OCI-LY7 (cell line): Measurements from ENCODE around the gene SRPK2. TPM values are rescaled to one million over a fixed set of nuclear protein-coding genes. Genes with fewer than 3 reads are reported as not detected.

Experiments used
- BruUV-seq: library from RNA; stranded (reverse); fragments of 400-500 nt; replicated peaks from 2 replicates; lab custom pipeline; 2021; lab: Mats Ljungman, UMichigan
- CTCF ChIA-PET: fragments of 300-600 bp; sonication (Branson Sonifier 250); formaldehyde crosslinking; loops from one replicate; lab custom pipeline; 2022; ENCODE audit warnings: antibody characterized with exemption; ENCODE audit not compliant: unreplicated experiment; lab: Charles Lee
- POLR2A ChIA-PET: fragments of 300-600 bp; sonication (Branson Sonifier 250); formaldehyde crosslinking; loops from one replicate; lab custom pipeline; 2022; ENCODE audit warnings: antibody characterized with exemption; lab: Charles Lee
- DNase-seq: peaks from one replicate; pipeline ENCODE4 v3.0.0-alpha.2; 2015; ENCODE audit warnings: low spot score
- H2AFZ ChIP-seq: fragments of 200-600 bp; sonication (generic), shearing (Covaris generic); 2 replicates; pipeline ENCODE4 v1.6.1; 2014; ENCODE audit warnings: mild to moderate bottlenecking, antibody characterized with exemption, low read length, moderate library complexity
- H3K27ac ChIP-seq: fragments of 200-600 bp; sonication (generic); 2 replicates; pipeline ENCODE4 v1.5.1; 2014; ENCODE audit warnings: mixed run types, low read depth, mild to moderate bottlenecking, moderate library complexity, low read length, inconsistent platforms; ENCODE audit not compliant: poor library complexity, severe bottlenecking
- H3K36me3 ChIP-seq: fragments of 200-600 bp; sonication (generic); 2 replicates; pipeline ENCODE4 v1.6.1; 2014; ENCODE audit warnings: mild to moderate bottlenecking, antibody characterized with exemption, low read length, moderate library complexity, mixed read lengths; ENCODE audit not compliant: insufficient read depth
- H3K4me1 ChIP-seq: fragments of 200-600 bp; sonication (generic); 2 replicates; pipeline ENCODE4 v1.5.1; 2014; ENCODE audit warnings: mild to moderate bottlenecking, low read length; ENCODE audit not compliant: insufficient read depth, poor library complexity, severe bottlenecking
- H3K4me2 ChIP-seq: fragments of 200-600 bp; sonication (generic); 2 replicates; pipeline ENCODE4 v1.6.1; 2014; ENCODE audit warnings: mild to moderate bottlenecking, low read length
- H3K4me3 ChIP-seq: fragments of 200-600 bp; sonication (generic); 2 replicates; pipeline ENCODE4 v1.5.1; 2014; ENCODE audit warnings: mild to moderate bottlenecking, low read depth, low read length; ENCODE audit not compliant: poor library complexity, severe bottlenecking
- H3K79me2 ChIP-seq: fragments of 200-600 bp; sonication (generic); 2 replicates; pipeline ENCODE4 v1.6.1; 2016; ENCODE audit warnings: low read depth, mild to moderate bottlenecking, low read length, moderate library complexity, mixed read lengths; ENCODE audit not compliant: insufficient read depth
- H3K9me2 ChIP-seq: fragments of 200-600 bp; sonication (generic); 2 replicates; pipeline ENCODE4 v1.6.1; 2016; ENCODE audit warnings: mild to moderate bottlenecking, low read length, mixed read lengths; ENCODE audit not compliant: insufficient read depth
- H3K9me3 ChIP-seq: fragments of 200-600 bp; sonication (generic); 2 replicates; pipeline ENCODE4 v1.6.1; 2014; ENCODE audit warnings: mild to moderate bottlenecking, mixed run types, low read length, mixed read lengths
- H4K20me1 ChIP-seq: fragments of 200-600 bp; sonication (generic); 2 replicates; pipeline ENCODE4 v1.6.1; 2014; ENCODE audit warnings: mild to moderate bottlenecking, antibody characterized with exemption, low read length, moderate library complexity, mixed read lengths; ENCODE audit not compliant: insufficient read depth
- EZH2phosphoT487 ChIP-seq: fragments of 200-600 bp; sonication (generic); IDR thresholded peaks from 2 replicates; pipeline ENCODE4 v1.6.1; 2018; ENCODE audit warnings: low read depth, borderline replicate concordance, mild to moderate bottlenecking, mixed run types, antibody characterized with exemption, low read length, moderate library complexity, mixed read lengths
- intact Hi-C: fragments of 100-400 bp; cut with micrococcal nuclease; formaldehyde crosslinking; loops from one replicate; pipeline ENCODE4 v1.10.0; 2022; ENCODE audit not compliant: unreplicated experiment
- total RNA-seq, 2 experiments: library from RNA; depleted of rRNA in 1 of 2; stranded (reverse); fragments of >200 nt in 1 of 2; shearing (Covaris generic) in 1 of 2; gene quantifications; 2 replicates each; pipeline ENCODE4 v1.2.3, GENCODE V29; 2014 to 2022
- TF ChIP-seq, protein P1 (sequence below): fragments of 200-600 bp; sonication (generic); conservative IDR thresholded peaks from 2 replicates; pipeline ENCODE4 v1.5.1; 2014; ENCODE audit warnings: mild to moderate bottlenecking, antibody characterized with exemption, low read length, moderate library complexity, mixed read lengths

Gene SRPK2
- total RNA-seq, 2 experiments from 2014 or later, result 22.1 to 26.8 TPM

DNA sequence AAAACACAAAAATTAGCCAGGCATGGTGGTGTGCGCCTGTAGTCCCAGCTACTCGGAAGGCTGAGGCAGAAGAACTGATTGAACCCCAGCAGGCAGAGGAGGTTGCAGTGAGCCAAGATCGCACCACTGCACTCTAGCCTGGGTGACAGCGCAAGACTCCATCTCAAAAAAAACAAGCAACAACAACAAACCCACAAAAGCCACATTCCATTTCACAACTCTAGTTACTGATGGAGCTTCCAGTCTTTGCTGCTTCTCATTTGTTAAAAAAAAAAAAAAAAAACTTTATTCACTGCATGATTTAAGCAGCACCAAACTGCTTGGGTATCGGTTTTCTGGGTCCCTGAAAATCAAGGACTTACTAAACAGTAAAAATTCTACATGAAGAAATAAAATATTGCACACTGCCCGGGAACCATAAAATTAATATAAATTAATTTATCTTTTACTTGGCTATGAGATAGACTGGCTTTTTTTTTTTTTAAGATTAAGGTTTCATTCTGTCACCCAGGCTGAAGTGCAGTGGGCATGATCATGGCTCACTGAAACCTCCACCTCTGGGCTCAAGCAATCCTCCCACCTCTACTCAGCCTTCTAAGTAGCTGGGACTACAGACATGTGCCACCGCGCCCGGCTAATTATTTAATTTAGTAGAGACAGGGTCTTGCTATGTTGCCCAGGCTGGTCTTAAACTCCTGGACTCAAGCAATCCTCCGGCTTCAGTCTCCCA is 42.0 kb downstream of the SRPK2 start:
- no peaks in the 10 kb centered on the region for H3K9me3 ChIP-seq
- DNase-seq, result no peak
- peaks cover 22% of the 10 kb centered on the region; the same call in 1 of the 2 replicates for H4K20me1 ChIP-seq
- peaks cover 3% of the 10 kb centered on the region for H3K4me1 ChIP-seq
- no peaks in the 10 kb centered on the region for H3K79me2 ChIP-seq
- intact Hi-C loops, result no loop called here
- no peaks in the 10 kb centered on the region for H3K9me2 ChIP-seq
- no TSS peak for BruUV-seq
- no peak for TF ChIP-seq EZH2phosphoT487
- TF ChIP-seq, protein P1, sequence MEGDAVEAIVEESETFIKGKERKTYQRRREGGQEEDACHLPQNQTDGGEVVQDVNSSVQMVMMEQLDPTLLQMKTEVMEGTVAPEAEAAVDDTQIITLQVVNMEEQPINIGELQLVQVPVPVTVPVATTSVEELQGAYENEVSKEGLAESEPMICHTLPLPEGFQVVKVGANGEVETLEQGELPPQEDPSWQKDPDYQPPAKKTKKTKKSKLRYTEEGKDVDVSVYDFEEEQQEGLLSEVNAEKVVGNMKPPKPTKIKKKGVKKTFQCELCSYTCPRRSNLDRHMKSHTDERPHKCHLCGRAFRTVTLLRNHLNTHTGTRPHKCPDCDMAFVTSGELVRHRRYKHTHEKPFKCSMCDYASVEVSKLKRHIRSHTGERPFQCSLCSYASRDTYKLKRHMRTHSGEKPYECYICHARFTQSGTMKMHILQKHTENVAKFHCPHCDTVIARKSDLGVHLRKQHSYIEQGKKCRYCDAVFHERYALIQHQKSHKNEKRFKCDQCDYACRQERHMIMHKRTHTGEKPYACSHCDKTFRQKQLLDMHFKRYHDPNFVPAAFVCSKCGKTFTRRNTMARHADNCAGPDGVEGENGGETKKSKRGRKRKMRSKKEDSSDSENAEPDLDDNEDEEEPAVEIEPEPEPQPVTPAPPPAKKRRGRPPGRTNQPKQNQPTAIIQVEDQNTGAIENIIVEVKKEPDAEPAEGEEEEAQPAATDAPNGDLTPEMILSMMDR, result no peak
- H3K36me3 ChIP-seq, result no peaks in the 10 kb centered on the region
- ChIA-PET CTCF (no interaction called here), POLR2A (interaction anchor here (0.7 to 2.1 kb wide), 2 partner anchors 9 to 32 kb away, joined by 3 to 5 read pairs; no protein-coding TSS in a partner anchor)
- H2AFZ ChIP-seq, result no peak overlapping the region
- no peak overlapping the region for H3K4me2 ChIP-seq
- H3K27ac ChIP-seq, result no peak overlapping the region
- H3K4me3 ChIP-seq, result no peak overlapping the region

DNA sequence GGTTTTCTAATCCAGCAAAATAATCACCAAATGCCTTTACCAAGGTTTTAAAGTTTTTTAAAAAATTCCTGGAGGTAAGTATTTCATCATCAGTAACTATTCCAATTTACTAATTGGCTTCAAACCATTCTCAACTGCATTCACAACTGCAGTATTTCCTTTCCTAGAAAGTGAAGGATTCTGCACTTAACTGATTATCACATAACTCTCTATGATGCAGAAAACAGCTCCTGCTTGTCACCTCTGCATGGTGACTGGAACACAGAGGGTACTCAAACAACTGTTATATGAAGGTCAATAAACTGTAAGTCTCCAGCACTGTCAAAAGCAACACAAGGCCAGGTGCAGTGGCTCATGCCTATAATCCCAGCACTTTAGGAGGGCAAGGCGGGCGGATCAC is 42.6 kb downstream of the SRPK2 start:
- Histone ChIP-seq H3K9me3 (no peaks in the 10 kb centered on the region), H3K4me1 (no peaks in the 10 kb centered on the region), H3K27ac (no peak overlapping the region), H3K4me2 (no peak overlapping the region), H3K4me3 (no peak overlapping the region), H4K20me1 (peaks cover 22% of the 10 kb centered on the region; the same call in 1 of the 2 replicates), H3K9me2 (no peaks in the 10 kb centered on the region), H3K79me2 (no peaks in the 10 kb centered on the region), H3K36me3 (no peaks in the 10 kb centered on the region), H2AFZ (no peak overlapping the region)
- no peak for DNase-seq
- BruUV-seq, result no TSS peak
- no peak for TF ChIP-seq EZH2phosphoT487
- TF ChIP-seq, protein P1, result no peak
- POLR2A ChIA-PET, result interaction anchor here (0.5 to 2.1 kb wide), 5 partner anchors 10 to 870 kb away, joined by 3 to 6 read pairs (median 4); no protein-coding TSS in a partner anchor
- intact Hi-C loops, result no loop called here
- CTCF ChIA-PET, result no interaction called here

GRCh38 chr7:105345725-105346124 is 43.0 kb downstream of the SRPK2 start:
- Histone ChIP-seq H3K9me3 (no peaks in the 10 kb centered on the region), H2AFZ (no peak overlapping the region), H3K4me3 (no peak overlapping the region), H3K27ac (no peak overlapping the region), H3K9me2 (no peaks in the 10 kb centered on the region), H3K79me2 (no peaks in the 10 kb centered on the region), H3K4me1 (no peaks in the 10 kb centered on the region), H3K4me2 (no peak overlapping the region), H3K36me3 (no peaks in the 10 kb centered on the region), H4K20me1 (peaks cover 20% of the 10 kb centered on the region; the same call in 1 of the 2 replicates)
- DNase-seq, result no peak
- CTCF ChIA-PET, result no interaction called here
- intact Hi-C loops, result no loop called here
- TF ChIP-seq, protein P1, result no peak
- no peak for TF ChIP-seq EZH2phosphoT487
- POLR2A ChIA-PET, result interaction anchor here (0.5 to 2.1 kb wide), 4 partner anchors 10 to 871 kb away, joined by 3 to 6 read pairs (median 4); no protein-coding TSS in a partner anchor
- BruUV-seq, result TSS peak; percentile 30
